Lower leg skin (tissue), 4 donors: ENCODE measurements around the gene DLG2. TPM values are rescaled to one million over a fixed set of nuclear protein-coding genes. Genes with fewer than 3 reads are reported as not detected.

ENCODE experiments used
- DNase-seq, 2 donors: peaks; one replicate each; pipeline ENCODE4 v3.0.0-alpha.2; 2019; ENCODE audit warnings: low spot score in 2 of 2
- H3K4me3 ChIP-seq: fragments of 200-600 bp; sonication (generic); 2 replicates; pipeline ENCODE4 v1.5.1; 2017; ENCODE audit warnings: mild to moderate bottlenecking, low read depth; ENCODE audit not compliant: poor library complexity, severe bottlenecking
- POLR2A ChIP-seq, 2 donors: fragments of 450-650 bp; IDR thresholded peaks; one replicate each; pipeline ENCODE4 v1.6.1; 2016 to 2017; ENCODE audit warnings: antibody characterized with exemption in 2 of 2, mild to moderate bottlenecking in 1 of 2, moderate library complexity in 1 of 2
- WGBS, 2 donors: methylation state at CpG; one replicate each; pipeline ENCODE4 v1.1.5; 2018; 5-methylcytosine and 5-hydroxymethylcytosine counted together
- intact Hi-C: fragments of 100-400 bp; cut with DNase I; formaldehyde crosslinking; loops from one replicate; pipeline ENCODE4 v1.15.0; 2023; ENCODE audit warnings: low total_unique reads
- total RNA-seq, 4 donors: library from RNA; depleted of rRNA; stranded (reverse); fragments of >200 nt; gene quantifications; one replicate each; pipeline ENCODE4 v1.1.0, GENCODE V29; 2016
- TF ChIP-seq, protein P1 (sequence below), 3 donors: fragments of 450-650 bp; IDR thresholded peaks; one replicate each; pipeline ENCODE4 v1.5.1; 2016; ENCODE audit warnings: antibody characterized with exemption in 3 of 3, mild to moderate bottlenecking in 3 of 3, moderate library complexity in 2 of 3

Gene DLG2
- total RNA-seq, 4 donors from 2014 or later, result 37.6 to 68.3 (median 46.0) TPM

DNA sequence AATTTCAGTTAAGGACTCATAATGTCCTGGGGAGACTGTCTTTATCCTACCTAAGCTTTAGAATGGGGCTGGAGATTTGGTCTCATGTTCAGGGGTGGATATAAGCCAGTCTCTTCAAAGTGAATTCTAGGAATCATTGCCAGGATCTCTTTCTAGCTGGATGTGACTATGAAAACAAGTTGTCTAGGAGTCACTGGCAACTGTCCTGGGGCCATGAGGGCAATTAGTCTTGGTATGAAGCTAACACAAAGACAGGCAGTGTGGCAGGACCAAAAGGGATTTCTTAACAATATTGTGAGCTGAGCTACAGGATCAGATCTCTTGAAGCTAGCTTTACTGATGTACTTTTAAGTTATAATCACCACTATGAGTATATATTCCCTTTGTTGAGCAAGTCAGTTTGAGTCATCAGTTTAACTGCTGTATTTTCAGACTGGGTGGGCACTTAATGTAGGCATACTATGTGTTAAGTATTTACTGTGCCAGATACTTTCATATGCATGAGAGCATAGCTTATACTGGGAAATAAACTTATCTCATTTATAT is 1951.0 kb downstream of the DLG2 start:
- H3K4me3 ChIP-seq, result no peak overlapping the region
- intact Hi-C loops, result no loop called here
- TF ChIP-seq POLR2A (IDR thresholded peaks at IDR 0.05), result no peak
- TF ChIP-seq, protein P1, sequence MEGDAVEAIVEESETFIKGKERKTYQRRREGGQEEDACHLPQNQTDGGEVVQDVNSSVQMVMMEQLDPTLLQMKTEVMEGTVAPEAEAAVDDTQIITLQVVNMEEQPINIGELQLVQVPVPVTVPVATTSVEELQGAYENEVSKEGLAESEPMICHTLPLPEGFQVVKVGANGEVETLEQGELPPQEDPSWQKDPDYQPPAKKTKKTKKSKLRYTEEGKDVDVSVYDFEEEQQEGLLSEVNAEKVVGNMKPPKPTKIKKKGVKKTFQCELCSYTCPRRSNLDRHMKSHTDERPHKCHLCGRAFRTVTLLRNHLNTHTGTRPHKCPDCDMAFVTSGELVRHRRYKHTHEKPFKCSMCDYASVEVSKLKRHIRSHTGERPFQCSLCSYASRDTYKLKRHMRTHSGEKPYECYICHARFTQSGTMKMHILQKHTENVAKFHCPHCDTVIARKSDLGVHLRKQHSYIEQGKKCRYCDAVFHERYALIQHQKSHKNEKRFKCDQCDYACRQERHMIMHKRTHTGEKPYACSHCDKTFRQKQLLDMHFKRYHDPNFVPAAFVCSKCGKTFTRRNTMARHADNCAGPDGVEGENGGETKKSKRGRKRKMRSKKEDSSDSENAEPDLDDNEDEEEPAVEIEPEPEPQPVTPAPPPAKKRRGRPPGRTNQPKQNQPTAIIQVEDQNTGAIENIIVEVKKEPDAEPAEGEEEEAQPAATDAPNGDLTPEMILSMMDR (IDR thresholded peaks at IDR 0.05), result no peak

DNA sequence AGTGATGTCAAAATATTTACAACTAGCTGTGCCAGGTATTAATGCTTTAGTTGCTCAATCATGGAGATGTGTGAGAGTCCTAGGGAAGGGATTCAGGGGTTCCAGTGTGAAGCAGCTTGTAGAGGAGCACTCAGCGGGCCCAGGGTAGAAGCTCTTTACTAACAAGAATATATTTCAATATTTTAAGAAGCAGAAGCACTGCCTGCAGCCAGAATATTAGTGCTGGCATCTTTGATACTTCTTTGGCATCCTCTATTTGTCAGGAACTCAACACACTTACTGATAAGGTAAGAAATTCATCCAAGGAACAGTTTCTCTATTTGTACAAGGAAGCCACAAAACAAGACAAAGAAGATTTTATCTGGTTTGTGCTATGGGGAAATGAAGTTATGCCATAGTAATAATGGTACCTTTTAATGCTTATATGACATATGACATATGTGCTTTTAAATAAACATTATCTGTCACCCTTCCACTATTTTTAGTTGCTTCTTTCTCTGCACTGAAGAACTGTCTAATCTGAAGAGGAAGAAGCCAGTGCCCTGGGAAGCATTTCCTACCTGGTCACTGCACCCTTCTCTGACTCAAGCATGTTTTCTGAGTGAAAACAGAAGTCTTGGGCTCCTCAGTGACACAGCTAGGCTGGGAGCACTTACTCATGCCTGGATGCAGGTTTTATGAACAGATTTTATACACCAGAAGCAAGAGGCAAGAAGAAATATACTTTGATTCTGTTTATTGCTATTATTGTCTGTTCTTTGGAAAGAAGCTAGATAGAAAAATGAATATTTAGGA is 1952.8 kb downstream of the DLG2 start:
- intact Hi-C loops, result no loop called here
- 50 to 83% methylated on average over 1 of the region's 1 CpG for WGBS, 2 donors
- DNase-seq, result no peak
- TF ChIP-seq, protein P1 (IDR thresholded peaks at IDR 0.05), result no peak
- no peak for TF ChIP-seq POLR2A (IDR thresholded peaks at IDR 0.05)
- no peak overlapping the region for H3K4me3 ChIP-seq

More for the DNA sequence above, 1951.0 kb downstream of the DLG2 start:
- no peak for DNase-seq

DNA sequence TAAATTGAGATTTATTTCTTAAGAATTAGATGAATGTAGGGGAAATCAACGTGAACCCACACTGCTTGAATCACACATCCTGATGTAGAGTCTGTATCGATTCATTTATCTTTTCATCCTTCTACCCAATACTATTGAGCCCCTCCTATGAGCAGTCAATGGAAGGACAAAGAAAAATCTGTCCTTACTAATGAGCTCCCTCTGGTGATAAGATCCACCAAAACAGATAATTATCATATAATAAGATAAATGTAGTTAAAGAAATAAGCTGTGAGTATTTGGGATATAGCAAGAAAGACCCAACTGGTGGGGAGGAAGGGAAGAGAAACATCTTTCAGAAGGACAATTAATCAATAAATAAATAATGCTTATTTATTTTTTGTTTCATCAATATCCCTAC is 1955.9 kb downstream of the DLG2 start:
- intact Hi-C loops, result no loop called here
- no peak for TF ChIP-seq POLR2A (IDR thresholded peaks at IDR 0.05)
- TF ChIP-seq, protein P1 (IDR thresholded peaks at IDR 0.05), result no peak
- WGBS, 2 donors, result 65 to 82% methylated on average over 2 of the region's 2 CpGs
- DNase-seq, result no peak
- no peak overlapping the region for H3K4me3 ChIP-seq

DNA sequence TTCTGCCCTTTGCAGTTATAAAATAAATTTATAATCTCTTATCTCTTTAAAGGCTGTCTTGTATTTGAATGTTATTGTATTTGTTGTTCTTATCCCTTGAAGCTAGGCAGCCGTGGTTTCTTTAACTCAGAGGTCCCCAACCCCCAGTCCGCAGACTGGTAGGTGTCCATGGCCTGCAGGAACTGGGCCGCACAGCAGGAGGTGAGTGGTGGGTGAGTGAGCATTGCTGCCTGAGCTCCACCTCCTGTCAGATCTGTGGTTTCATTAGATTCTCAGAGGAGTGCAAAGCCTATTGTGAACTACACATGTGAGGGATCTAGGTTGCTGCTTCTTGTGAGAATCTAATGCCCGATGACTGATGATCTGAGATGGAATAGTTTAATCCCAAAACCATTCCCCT is 1961.0 kb downstream of the DLG2 start:
- no peak for TF ChIP-seq POLR2A (IDR thresholded peaks at IDR 0.05)
- TF ChIP-seq, protein P1 (IDR thresholded peaks at IDR 0.05), result no peak
- WGBS, 2 donors, result 85 to 94% methylated on average over 4 of the region's 4 CpGs
- no peak for DNase-seq
- no peak overlapping the region for H3K4me3 ChIP-seq
- intact Hi-C loops, result loop anchor here (5.0 kb wide), 1 partner anchor 1426 kb away; no protein-coding TSS in a partner anchor

GRCh38 chr11:83663988-83664387 is 1963.2 kb downstream of the DLG2 start:
- 96 to 97% methylated on average over 4 of the region's 4 CpGs for WGBS, 2 donors
- DNase-seq, result no peak
- H3K4me3 ChIP-seq, result no peak overlapping the region
- intact Hi-C loops, result no loop called here
- TF ChIP-seq POLR2A (IDR thresholded peaks at IDR 0.05), result no peak
- TF ChIP-seq, protein P1 (IDR thresholded peaks at IDR 0.05), result no peak
